K562 (cell line): Measurements from ENCODE around the gene IQCC. TPM values are rescaled to one million over a fixed set of nuclear protein-coding genes. Genes with fewer than 3 reads are reported as not detected.

Experiments used
- ATAC-seq: fragments of 200-7000 bp; cut with Tn5 transposase; 3 replicates; pipeline ENCODE4 v1.9.1; 2020; ENCODE audit warnings: moderate library complexity
- BruUV-seq: library from RNA; stranded (reverse); fragments of 400-500 nt; replicated peaks from 2 replicates; lab custom pipeline; 2021; lab: Mats Ljungman, UMichigan
- CTCF ChIA-PET: fragments of 300-600 bp; formaldehyde crosslinking; extraction: SDS; loops from one replicate; lab custom pipeline; 2021; ENCODE audit warnings: low intra/inter-chr PET ratio; lab: Yijun Ruan, JAX
- POLR2A ChIA-PET: fragments of 300-600, 350-650 bp; sonication (Branson Sonifier 250); formaldehyde crosslinking; extraction: SDS; loops from one replicate; lab custom pipeline; 2021; ENCODE audit warnings: antibody characterized with exemption, inconsistent platforms; lab: Yijun Ruan, JAX
- DNase-seq, 4 experiments: peaks; one replicate each; pipeline versions ENCODE4 v3.0.0 to v3.0.0-alpha.2; 2011 to 2018; ENCODE audit warnings: low spot score in 3 of 4, mixed read lengths in 3 of 4; ENCODE audit errors: extremely low read depth in 1 of 4
- FAIRE-seq: peaks from 2 replicates; lab custom pipeline; 2011; peaks lifted over from hg19 to GRCh38; lab: Jason Lieb, UNC
- H2AFZ ChIP-seq: 2 replicates; pipeline ENCODE4 v1.6.0; 2011; ENCODE audit warnings: low read depth, low read length, control low read depth, inconsistent platforms
- H3K27ac ChIP-seq: fragments of 200-600 bp; 3 replicates; pipeline ENCODE4 v1.8.0; 2011; ENCODE audit warnings: low read depth, mild to moderate bottlenecking, control low read depth, inconsistent platforms, low read length, moderate library complexity, mixed read lengths; ENCODE audit errors: extremely low read depth
- H3K27me3 ChIP-seq, 2 experiments: fragments of 300-600 bp in 1 of 2; 2 replicates in 1 of 2; 3 replicates in 1 of 2; pipeline versions ENCODE4 v1.6.0 to v1.8.0; 2011; ENCODE audit warnings: inconsistent platforms in 2 of 2, low read length in 2 of 2, mild to moderate bottlenecking in 1 of 2, mixed read lengths in 1 of 2, moderate library complexity in 1 of 2; ENCODE audit not compliant: control insufficient read depth in 2 of 2, insufficient read depth in 2 of 2
- H3K36me3 ChIP-seq: fragments of 300-600 bp; 3 replicates; pipeline ENCODE4 v1.8.0; 2011; ENCODE audit warnings: mild to moderate bottlenecking, low read length, inconsistent platforms; ENCODE audit not compliant: control insufficient read depth, insufficient read depth
- H3K4me1 ChIP-seq, 2 experiments: fragments of 200-600 bp in 1 of 2; replicated peaks in 1 of 2; 2 replicates in 1 of 2; 3 replicates in 1 of 2; pipeline versions ENCODE4 v1.5.1 to v1.8.0; 2011; ENCODE audit warnings: inconsistent platforms in 2 of 2, low read length in 2 of 2, mild to moderate bottlenecking in 1 of 2, mixed read lengths in 1 of 2, moderate library complexity in 1 of 2; ENCODE audit not compliant: control insufficient read depth in 2 of 2, insufficient read depth in 2 of 2
- H3K4me2 ChIP-seq: 2 replicates; pipeline ENCODE4 v1.6.1; 2011; ENCODE audit warnings: low read length, control low read depth, inconsistent platforms, mixed read lengths; ENCODE audit not compliant: insufficient read depth
- H3K4me3 ChIP-seq: fragments of 200-600 bp; sonication (generic), shearing (Covaris generic); 2 replicates; pipeline ENCODE4 v1.5.1; 2016; ENCODE audit warnings: control low read depth, inconsistent platforms
- H3K79me2 ChIP-seq: fragments of 200-600 bp; 3 replicates; pipeline ENCODE4 v1.8.0; 2011; ENCODE audit warnings: low read length, inconsistent platforms; ENCODE audit not compliant: control insufficient read depth, insufficient read depth
- H3K9ac ChIP-seq, 2 experiments: 2 replicates each; pipeline versions ENCODE4 v1.6.0 to v1.6.1; 2011; ENCODE audit warnings: low read depth in 2 of 2, low read length in 2 of 2, control low read depth in 1 of 2, inconsistent platforms in 1 of 2, mild to moderate bottlenecking in 1 of 2, mixed read lengths in 1 of 2; ENCODE audit not compliant: insufficient read depth in 1 of 2
- H3K9me1 ChIP-seq: one replicate; pipeline ENCODE4 v1.6.0; 2011; ENCODE audit warnings: inconsistent platforms, mild to moderate bottlenecking, low read length, moderate library complexity; ENCODE audit not compliant: control insufficient read depth, insufficient read depth
- H3K9me3 ChIP-seq: replicated peaks from 2 replicates; pipeline ENCODE4 v1.5.1; 2011; ENCODE audit warnings: low read depth, low read length, inconsistent platforms; ENCODE audit not compliant: control insufficient read depth, insufficient read depth
- H4K20me1 ChIP-seq: replicated peaks from 2 replicates; pipeline ENCODE4 v1.6.1; 2011; ENCODE audit warnings: low read length, inconsistent platforms, mixed read lengths; ENCODE audit not compliant: control insufficient read depth, insufficient read depth
- CBFA2T3 ChIP-seq: fragments of 450-650 bp; IDR thresholded peaks from 2 replicates; pipeline ENCODE4 v1.6.1; 2017
- FUS ChIP-seq: fragments of 200-400 bp; formaldehyde crosslinking; optimal IDR thresholded peaks from 2 replicates; pipeline ENCODE3; 2017; ENCODE audit warnings: low read depth, low read length
- GABPB1 ChIP-seq: sonication (generic); formaldehyde crosslinking; IDR thresholded peaks from 2 replicates; pipeline ENCODE4 v1.8.0; 2022; ENCODE audit warnings: mild to moderate bottlenecking, missing genetic modification reagents
- HDAC1 ChIP-seq, 2 experiments: fragments of 450-650 bp; IDR thresholded peaks; 2 replicates each; pipeline ENCODE4 v1.6.1; 2016 to 2017; ENCODE audit warnings: inconsistent platforms in 1 of 2, mild to moderate bottlenecking in 1 of 2, moderate library complexity in 1 of 2
- LCOR ChIP-seq: sonication (generic); formaldehyde crosslinking; IDR thresholded peaks from 2 replicates; pipeline ENCODE4 v1.8.0; 2022; ENCODE audit warnings: mild to moderate bottlenecking, missing genetic modification reagents
- NR4A1 ChIP-seq, 2 experiments: fragments of 250-450 bp in 1 of 2; fragments of 450-650 bp in 1 of 2; sonication (Bioruptor Pico) in 1 of 2; IDR thresholded peaks; 2 replicates each; pipeline versions ENCODE4 v1.4.0 to v1.6.1; 2016 to 2020; ENCODE audit warnings: mild to moderate bottlenecking in 2 of 2, missing compliant biosample characterization in 1 of 2, missing genetic modification characterization in 1 of 2, moderate library complexity in 1 of 2
- ZFPM2 ChIP-seq: fragments of 250-450 bp; sonication (Bioruptor Pico); IDR thresholded peaks from 2 replicates; pipeline ENCODE4 v1.5.1; 2022; ENCODE audit warnings: mild to moderate bottlenecking
- WGBS: fragments of 100-300 bp; shearing (Covaris generic); methylation state at CpG from one replicate; pipeline ENCODE4 v1.1.6; 2016; ENCODE audit warnings: low coverage, mixed read lengths; ENCODE audit not compliant: insufficient coverage; ENCODE audit errors: missing lambda C conversion rate; 5-methylcytosine and 5-hydroxymethylcytosine counted together
- in situ Hi-C: fragments of 300-500 bp; cut with MboI; formaldehyde crosslinking; loops from 4 replicates; pipeline ENCODE4 v1.15.0; 2018; ENCODE audit warnings: inconsistent platforms, mixed read lengths
- intact Hi-C: fragments of 100-400 bp; cut with micrococcal nuclease; formaldehyde crosslinking; loops from 2 replicates; pipeline ENCODE4 v1.14.2; 2022
- polyA plus RNA-seq, 8 experiments: library from polyadenylated mRNA; depleted of rRNA in 4 of 8; stranded (reverse) in 5 of 8; unstranded in 3 of 8; fragments of >200 nt; fragmentation: Nextera tagmentation in 2 of 8; fragmentation: Illumina TruSeq in 1 of 8; extraction: Ambion mirVana in 2 of 8; extraction: Trizol in 1 of 8; gene quantifications; 2 replicates each; pipeline versions ENCODE4 v1.2.1 to v1.2.3, GENCODE V29; 2011 to 2014; ENCODE audit warnings: inconsistent platforms in 1 of 8, missing spikeins in 1 of 8
- total RNA-seq, 7 experiments: library from RNA; depleted of rRNA in 6 of 7; stranded (reverse); fragments of >200 nt in 6 of 7; fragmentation: Illumina TruSeq in 2 of 7; extraction: Trizol in 2 of 7; gene quantifications; 2 replicates each; pipeline versions ENCODE4 v1.2.1 to v1.2.3, GENCODE V29; 2011 to 2021; ENCODE audit warnings: low replicate concordance in 1 of 7
- TF ChIP-seq, protein P1 (sequence below): sonication (generic); formaldehyde crosslinking; IDR thresholded peaks from 2 replicates; pipeline ENCODE4 v1.8.0; 2023; ENCODE audit warnings: mild to moderate bottlenecking, missing genetic modification reagents
- TF ChIP-seq, protein P2 (sequence below): fragments of 450-650 bp; IDR thresholded peaks from 2 replicates; pipeline ENCODE4 v1.6.1; 2017; ENCODE audit warnings: antibody characterized with exemption, mild to moderate bottlenecking

IQCC gene
- total and polyA plus RNA-seq, 9 of the 15 experiments (the other 6 are each of a cell fraction or from before 2014, with no cell fraction given), result 8.1 to 16.5 (median 10.7) TPM

DNA sequence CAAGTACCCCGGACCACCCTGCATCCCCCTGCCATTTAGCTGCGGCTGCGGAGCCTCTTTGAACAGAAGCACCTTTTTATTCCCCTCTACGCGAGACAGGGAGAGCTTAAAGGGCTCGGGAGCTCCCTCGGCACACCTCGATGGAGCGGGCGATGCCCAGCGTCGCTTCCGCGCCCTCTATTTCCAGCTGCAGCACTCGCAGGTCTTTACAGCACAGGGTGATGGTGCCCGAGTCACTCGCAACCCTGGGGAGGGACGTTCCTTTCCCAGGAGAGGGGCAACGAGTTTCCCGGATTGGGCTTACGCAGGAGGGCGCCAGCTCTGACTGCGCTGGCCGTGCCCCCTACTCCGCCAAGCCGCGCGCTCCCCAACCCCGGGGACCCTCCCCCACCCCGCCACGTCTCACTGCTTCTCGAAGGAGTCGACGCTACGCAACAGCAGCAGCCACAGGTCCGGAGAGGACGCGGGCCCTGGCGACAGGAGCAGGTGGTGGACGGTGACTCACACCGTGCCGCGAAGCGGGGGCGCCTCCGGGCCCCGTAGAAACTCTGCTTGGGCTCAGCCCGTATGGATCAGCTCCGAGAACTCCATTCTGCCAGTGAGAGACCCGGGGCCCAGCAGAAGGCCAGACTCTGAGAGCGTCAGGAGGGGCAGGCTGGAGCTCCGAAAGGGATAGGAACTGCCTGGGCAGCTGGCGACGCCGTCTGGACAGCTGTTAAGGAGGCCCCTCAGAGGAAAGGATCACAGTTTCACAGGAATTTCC is 35.7 kb downstream of the IQCC start:
- no peaks in the 10 kb centered on the region for H3K36me3 ChIP-seq
- H3K4me1 ChIP-seq, result peaks cover 15 to 21% of the 10 kb centered on the region in 2 experiments; a peak in 4 of 5 replicates
- H2AFZ ChIP-seq, result peak overlapping the region; percentile 77
- no peaks in the 10 kb centered on the region for H3K9me3 ChIP-seq
- H3K27ac ChIP-seq, result peak overlapping the region; percentile 12; the same call in 2 of the 3 replicates
- H3K27me3 ChIP-seq, result no peaks in the 10 kb centered on the region
- BruUV-seq, result no TSS peak
- peak overlapping the region; percentile 32 for H3K4me2 ChIP-seq
- DNase-seq (peak; percentile 64 to 67 (median 64)), FAIRE-seq (peak; percentile 48), ATAC-seq (peak; percentile 79)
- intact Hi-C loops, result no loop called here
- H3K9ac ChIP-seq, result peak overlapping the region; percentile 24 to 65
- in situ Hi-C loops, result no loop called here
- H3K4me3 ChIP-seq, result no peak overlapping the region
- 55% methylated on average over 39 of the region's 55 CpGs for WGBS
- no peaks in the 10 kb centered on the region for H4K20me1 ChIP-seq
- no peaks in the 10 kb centered on the region for H3K9me1 ChIP-seq
- ChIA-PET POLR2A (interaction anchor here (0.7 to 1.3 kb wide), 4 partner anchors 9 to 51 kb away, joined by 3 to 6 read pairs (median 4); no protein-coding TSS in a partner anchor), CTCF (no interaction called here)
- no peaks in the 10 kb centered on the region for H3K79me2 ChIP-seq
- no peak for TF ChIP-seq NR4A1 (CRISPR knock-in tag; IDR thresholded peaks at IDR 0.05)
- no peak for TF ChIP-seq NR4A1 (tag; IDR thresholded peaks at IDR 0.05)
- 0 out of 2 replicates have a peak, but pooled peaks have one; percentile 34 for TF ChIP-seq LCOR (CRISPR knock-in tag)
- TF ChIP-seq, protein P1, sequence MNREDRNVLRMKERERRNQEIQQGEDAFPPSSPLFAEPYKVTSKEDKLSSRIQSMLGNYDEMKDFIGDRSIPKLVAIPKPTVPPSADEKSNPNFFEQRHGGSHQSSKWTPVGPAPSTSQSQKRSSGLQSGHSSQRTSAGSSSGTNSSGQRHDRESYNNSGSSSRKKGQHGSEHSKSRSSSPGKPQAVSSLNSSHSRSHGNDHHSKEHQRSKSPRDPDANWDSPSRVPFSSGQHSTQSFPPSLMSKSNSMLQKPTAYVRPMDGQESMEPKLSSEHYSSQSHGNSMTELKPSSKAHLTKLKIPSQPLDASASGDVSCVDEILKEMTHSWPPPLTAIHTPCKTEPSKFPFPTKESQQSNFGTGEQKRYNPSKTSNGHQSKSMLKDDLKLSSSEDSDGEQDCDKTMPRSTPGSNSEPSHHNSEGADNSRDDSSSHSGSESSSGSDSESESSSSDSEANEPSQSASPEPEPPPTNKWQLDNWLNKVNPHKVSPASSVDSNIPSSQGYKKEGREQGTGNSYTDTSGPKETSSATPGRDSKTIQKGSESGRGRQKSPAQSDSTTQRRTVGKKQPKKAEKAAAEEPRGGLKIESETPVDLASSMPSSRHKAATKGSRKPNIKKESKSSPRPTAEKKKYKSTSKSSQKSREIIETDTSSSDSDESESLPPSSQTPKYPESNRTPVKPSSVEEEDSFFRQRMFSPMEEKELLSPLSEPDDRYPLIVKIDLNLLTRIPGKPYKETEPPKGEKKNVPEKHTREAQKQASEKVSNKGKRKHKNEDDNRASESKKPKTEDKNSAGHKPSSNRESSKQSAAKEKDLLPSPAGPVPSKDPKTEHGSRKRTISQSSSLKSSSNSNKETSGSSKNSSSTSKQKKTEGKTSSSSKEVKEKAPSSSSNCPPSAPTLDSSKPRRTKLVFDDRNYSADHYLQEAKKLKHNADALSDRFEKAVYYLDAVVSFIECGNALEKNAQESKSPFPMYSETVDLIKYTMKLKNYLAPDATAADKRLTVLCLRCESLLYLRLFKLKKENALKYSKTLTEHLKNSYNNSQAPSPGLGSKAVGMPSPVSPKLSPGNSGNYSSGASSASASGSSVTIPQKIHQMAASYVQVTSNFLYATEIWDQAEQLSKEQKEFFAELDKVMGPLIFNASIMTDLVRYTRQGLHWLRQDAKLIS, result 0 out of 2 replicates have a peak, but pooled peaks have one; percentile 43
- no peak for TF ChIP-seq FUS
- no peak for TF ChIP-seq ZFPM2 (CRISPR knock-in tag)
- TF ChIP-seq, protein P2, sequence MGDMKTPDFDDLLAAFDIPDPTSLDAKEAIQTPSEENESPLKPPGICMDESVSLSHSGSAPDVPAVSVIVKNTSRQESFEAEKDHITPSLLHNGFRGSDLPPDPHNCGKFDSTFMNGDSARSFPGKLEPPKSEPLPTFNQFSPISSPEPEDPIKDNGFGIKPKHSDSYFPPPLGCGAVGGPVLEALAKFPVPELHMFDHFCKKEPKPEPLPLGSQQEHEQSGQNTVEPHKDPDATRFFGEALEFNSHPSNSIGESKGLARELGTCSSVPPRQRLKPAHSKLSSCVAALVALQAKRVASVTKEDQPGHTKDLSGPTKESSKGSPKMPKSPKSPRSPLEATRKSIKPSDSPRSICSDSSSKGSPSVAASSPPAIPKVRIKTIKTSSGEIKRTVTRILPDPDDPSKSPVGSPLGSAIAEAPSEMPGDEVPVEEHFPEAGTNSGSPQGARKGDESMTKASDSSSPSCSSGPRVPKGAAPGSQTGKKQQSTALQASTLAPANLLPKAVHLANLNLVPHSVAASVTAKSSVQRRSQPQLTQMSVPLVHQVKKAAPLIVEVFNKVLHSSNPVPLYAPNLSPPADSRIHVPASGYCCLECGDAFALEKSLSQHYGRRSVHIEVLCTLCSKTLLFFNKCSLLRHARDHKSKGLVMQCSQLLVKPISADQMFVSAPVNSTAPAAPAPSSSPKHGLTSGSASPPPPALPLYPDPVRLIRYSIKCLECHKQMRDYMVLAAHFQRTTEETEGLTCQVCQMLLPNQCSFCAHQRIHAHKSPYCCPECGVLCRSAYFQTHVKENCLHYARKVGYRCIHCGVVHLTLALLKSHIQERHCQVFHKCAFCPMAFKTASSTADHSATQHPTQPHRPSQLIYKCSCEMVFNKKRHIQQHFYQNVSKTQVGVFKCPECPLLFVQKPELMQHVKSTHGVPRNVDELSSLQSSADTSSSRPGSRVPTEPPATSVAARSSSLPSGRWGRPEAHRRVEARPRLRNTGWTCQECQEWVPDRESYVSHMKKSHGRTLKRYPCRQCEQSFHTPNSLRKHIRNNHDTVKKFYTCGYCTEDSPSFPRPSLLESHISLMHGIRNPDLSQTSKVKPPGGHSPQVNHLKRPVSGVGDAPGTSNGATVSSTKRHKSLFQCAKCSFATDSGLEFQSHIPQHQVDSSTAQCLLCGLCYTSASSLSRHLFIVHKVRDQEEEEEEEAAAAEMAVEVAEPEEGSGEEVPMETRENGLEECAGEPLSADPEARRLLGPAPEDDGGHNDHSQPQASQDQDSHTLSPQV, result peak; percentile 86
- TF ChIP-seq GABPB1, result 0 out of 2 replicates have a peak, but pooled peaks have one; percentile 27
- TF ChIP-seq HDAC1 (IDR thresholded peaks at IDR 0.05), result 0 out of 4 replicates have a peak, but pooled peaks of 1 of the 2 experiments have one; percentile 10
- TF ChIP-seq CBFA2T3, result peak; percentile 13; the same call in 1 of the 2 replicates
